T-helper 2 cell treated with Interferon-gamma antibody and Interleukin-4, amounts not matched to agents 5 μg/mL and 100 μg/mL, for 36 hours (primary cell): ENCODE results near the gene MTRR.

Source experiments
- DNase-seq: peaks from one replicate; pipeline ENCODE4 v3.0.0; 2021; ENCODE audit warnings: low spot score
- H3K27ac Mint-ChIP-seq: one replicate; pipeline ENCODE4 v1.8.0; 2021; ENCODE audit warnings: mild to moderate bottlenecking, mixed read lengths
- H3K27me3 Mint-ChIP-seq: one replicate; pipeline ENCODE4 v1.8.0; 2021; ENCODE audit warnings: low read depth, mixed read lengths
- H3K36me3 Mint-ChIP-seq: one replicate; pipeline ENCODE4 v1.8.0; 2021; ENCODE audit warnings: low read depth, mixed read lengths
- H3K4me1 Mint-ChIP-seq: one replicate; pipeline ENCODE4 v1.8.0; 2021; ENCODE audit warnings: low read depth, mixed read lengths
- H3K4me3 Mint-ChIP-seq: one replicate; pipeline ENCODE4 v1.8.0; 2022; ENCODE audit warnings: mild to moderate bottlenecking, moderate library complexity, mixed read lengths
- H3K9me3 Mint-ChIP-seq: one replicate; pipeline ENCODE4 v1.8.0; 2021; ENCODE audit warnings: mixed read lengths

MTRR gene

GRCh38 chr5:7925961-7926695 lies 57.2 kb downstream of the MTRR start:
- no peaks in the 10 kb centered on the region for H3K36me3 Mint-ChIP-seq
- H3K4me3 Mint-ChIP-seq, result no peak overlapping the region
- H3K9me3 Mint-ChIP-seq, result no peaks in the 10 kb centered on the region
- no peak overlapping the region for H3K27ac Mint-ChIP-seq
- no peak for DNase-seq
- H3K27me3 Mint-ChIP-seq, result peaks cover 3% of the 10 kb centered on the region
- H3K4me1 Mint-ChIP-seq, result no peaks in the 10 kb centered on the region

- no peaks in the 10 kb centered on the region for H3K9me3 Mint-ChIP-seq
- H3K27ac Mint-ChIP-seq, result no peak overlapping the region
- DNase-seq, result no peak
- H3K4me3 Mint-ChIP-seq, result no peak overlapping the region
- H3K36me3 Mint-ChIP-seq, result no peaks in the 10 kb centered on the region
- peaks cover 3% of the 10 kb centered on the region for H3K27me3 Mint-ChIP-seq
- H3K4me1 Mint-ChIP-seq, result no peaks in the 10 kb centered on the region
These were observed 57.8 kb downstream of the MTRR start for GRCh38 chr5:7926720-7927119.

GRCh38 chr5:7927466-7928375 lies 58.8 kb downstream of the MTRR start:
- Mint-ChIP-seq H3K4me1 (no peaks in the 10 kb centered on the region), H3K9me3 (no peaks in the 10 kb centered on the region)
- DNase-seq, result no peak

GRCh38 chr5:7930011-7930410 lies 61.1 kb downstream of the MTRR start:
- Mint-ChIP-seq H3K27me3 (peaks cover 2% of the 10 kb centered on the region), H3K4me1 (no peaks in the 10 kb centered on the region)

More at GRCh38 chr5:7927466-7928375, 58.8 kb downstream of the MTRR start:
- Mint-ChIP-seq H3K4me3 (no peak overlapping the region), H3K27ac (no peak overlapping the region), H3K36me3 (no peaks in the 10 kb centered on the region), H3K27me3 (peaks cover 3% of the 10 kb centered on the region)

GRCh38 chr5:7941692-7942091 lies 72.7 kb downstream of the MTRR start:
- H3K4me3 Mint-ChIP-seq, result no peak overlapping the region
- H3K36me3 Mint-ChIP-seq, result no peaks in the 10 kb centered on the region
- no peaks in the 10 kb centered on the region for H3K9me3 Mint-ChIP-seq
- no peak overlapping the region for H3K27ac Mint-ChIP-seq
- no peaks in the 10 kb centered on the region for H3K27me3 Mint-ChIP-seq
- no peaks in the 10 kb centered on the region for H3K4me1 Mint-ChIP-seq
- no peak for DNase-seq

More at GRCh38 chr5:7930011-7930410, 61.1 kb downstream of the MTRR start:
- no peak overlapping the region for H3K4me3 Mint-ChIP-seq
- no peaks in the 10 kb centered on the region for H3K36me3 Mint-ChIP-seq
- H3K27ac Mint-ChIP-seq, result no peak overlapping the region
- DNase-seq, result no peak
- H3K9me3 Mint-ChIP-seq, result no peaks in the 10 kb centered on the region

- Mint-ChIP-seq H3K27ac (no peak overlapping the region), H3K36me3 (no peaks in the 10 kb centered on the region), H3K9me3 (no peaks in the 10 kb centered on the region), H3K27me3 (no peaks in the 10 kb centered on the region), H3K4me1 (no peaks in the 10 kb centered on the region), H3K4me3 (no peak overlapping the region)
- DNase-seq, result no peak
These were observed 78.4 kb downstream of the MTRR start for GRCh38 chr5:7947301-7947700.
